Pancreas (tissue), 10 donors: ENCODE measurements around the gene ZHX3. TPM values are rescaled to one million over a fixed set of nuclear protein-coding genes. Genes with fewer than 3 reads are reported as not detected.

Source experiments
- ATAC-seq, 4 donors: fragments of 200-7000 bp; cut with Tn5 transposase; one replicate each; pipeline versions ENCODE4 v1.8.0 to v1.9.1; 2020; ENCODE audit warnings: mild to moderate bottlenecking in 4 of 4, moderate library complexity in 4 of 4
- DNase-seq, 6 donors: peaks; one replicate each; pipeline ENCODE4 v3.0.0-alpha.2; 2020
- FAIRE-seq: peaks from 2 replicates; lab custom pipeline; 2012; peaks lifted over from hg19 to GRCh38; lab: Jason Lieb, UNC
- H3K27ac ChIP-seq, 4 donors: fragments of 200-600 bp; sonication (generic); 1 replicate in 3 of 4; 2 replicates in 1 of 4; pipeline versions ENCODE4 v1.5.0 to v1.8.0; 2020
- H3K27me3 ChIP-seq, 4 donors: fragments of 200-600 bp; one replicate each; pipeline ENCODE4 v1.8.0; 2021
- H3K36me3 ChIP-seq, 3 donors: fragments of 200-600 bp; sonication (generic) in 1 of 3; one replicate each; pipeline versions ENCODE4 v1.5.0 to v1.8.0; 2020 to 2021
- H3K4me1 ChIP-seq, 3 donors: fragments of 200-600 bp; one replicate each; pipeline ENCODE4 v1.8.0; 2021
- H3K4me3 ChIP-seq, 4 donors: fragments of 200-600 bp; sonication (generic) in 2 of 4; one replicate each; pipeline versions ENCODE4 v1.5.0 to v1.8.0; 2020 to 2021
- H3K9me3 ChIP-seq, 4 donors: fragments of 200-600 bp; one replicate each; pipeline ENCODE4 v1.8.0; 2021
- WGBS, 2 donors: extraction: QIAGEN DNeasy Blood & Tissue Kit; methylation state at CpG; one replicate each; pipeline ENCODE4 v1.1.7; 2013; 5-methylcytosine and 5-hydroxymethylcytosine counted together
- intact Hi-C, 3 donors: fragments of 100-400 bp; cut with DNase I; formaldehyde crosslinking; loops; one replicate each; pipeline versions ENCODE4 v1.11.1 to v1.14.2; 2022
- polyA plus RNA-seq, 2 donors: library from polyadenylated mRNA; stranded (reverse); fragments of 200-250 nt; gene quantifications; one replicate each; pipeline ENCODE4 v1.2.3, GENCODE V29; 2013
- total RNA-seq, 6 donors: library from RNA; stranded (reverse); fragmentation: NEBNext Ultra II Directional in 4 of 6; extraction: Animal tissue kit (Norgen Biotek cat#: 25700) in 4 of 6; gene quantifications; one replicate each; pipeline versions ENCODE4 v1.2.1 to v1.2.4, GENCODE V29; 2021 to 2023
- TF ChIP-seq, protein P1 (sequence below), 4 donors: fragments of 200-600 bp; sonication (generic) in 3 of 4; IDR thresholded peaks; one replicate each; pipeline versions ENCODE4 v1.5.0 to v1.8.0; 2021; ENCODE audit warnings: antibody characterized with exemption in 4 of 4
- donor health status: healthy with polysubstance abuse.
- donor health status: DM: no; HTN: no; CAD: no; lungs with moderate emphysema.
- donor health status: DM: no; HTN: no; CAD: no.
- donor health status: control.
- donor health status: control.
- donor health status: Bipolar disorder and iron deficiency.
- donor health status: DM: yes; HTN: yes; CAD: no.
- donor health status: DM: no; HTN: no; CAD: no.
- donor health status: DM: no; HTN: no; CAD: no.
- donor health status: DM: yes; HTN: yes; CAD: no.

The ZHX3 gene
- total and polyA plus RNA-seq, 8 donors: 7.9 to 17.3 (median 13.0) TPM

DNA sequence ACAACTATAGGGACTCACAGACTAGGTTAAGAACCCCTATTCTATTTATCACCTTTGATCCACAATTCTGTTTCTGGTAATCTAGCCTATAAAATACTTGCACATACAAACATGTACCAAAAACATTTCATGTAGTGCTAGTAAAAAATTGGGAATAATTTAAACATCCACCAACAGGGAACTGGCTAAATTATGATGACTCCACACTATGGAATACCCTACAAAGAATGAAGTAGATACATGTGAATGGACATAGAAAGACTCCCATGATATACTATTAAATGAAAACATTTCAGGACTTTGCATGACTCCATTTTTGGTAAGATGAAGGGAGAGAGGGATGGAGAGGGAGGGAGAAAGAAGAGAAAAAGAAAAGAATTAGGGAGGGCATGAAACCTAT, 58.2 kb downstream of the ZHX3 start:
- Histone ChIP-seq H3K4me3 (no peak overlapping the region), H3K36me3 (no peaks in the 10 kb centered on the region), H3K9me3 (no peaks in the 10 kb centered on the region), H3K4me1 (no peaks in the 10 kb centered on the region), H3K27ac (no peak overlapping the region), H3K27me3 (no peaks in the 10 kb centered on the region)
- TF ChIP-seq, protein P1, sequence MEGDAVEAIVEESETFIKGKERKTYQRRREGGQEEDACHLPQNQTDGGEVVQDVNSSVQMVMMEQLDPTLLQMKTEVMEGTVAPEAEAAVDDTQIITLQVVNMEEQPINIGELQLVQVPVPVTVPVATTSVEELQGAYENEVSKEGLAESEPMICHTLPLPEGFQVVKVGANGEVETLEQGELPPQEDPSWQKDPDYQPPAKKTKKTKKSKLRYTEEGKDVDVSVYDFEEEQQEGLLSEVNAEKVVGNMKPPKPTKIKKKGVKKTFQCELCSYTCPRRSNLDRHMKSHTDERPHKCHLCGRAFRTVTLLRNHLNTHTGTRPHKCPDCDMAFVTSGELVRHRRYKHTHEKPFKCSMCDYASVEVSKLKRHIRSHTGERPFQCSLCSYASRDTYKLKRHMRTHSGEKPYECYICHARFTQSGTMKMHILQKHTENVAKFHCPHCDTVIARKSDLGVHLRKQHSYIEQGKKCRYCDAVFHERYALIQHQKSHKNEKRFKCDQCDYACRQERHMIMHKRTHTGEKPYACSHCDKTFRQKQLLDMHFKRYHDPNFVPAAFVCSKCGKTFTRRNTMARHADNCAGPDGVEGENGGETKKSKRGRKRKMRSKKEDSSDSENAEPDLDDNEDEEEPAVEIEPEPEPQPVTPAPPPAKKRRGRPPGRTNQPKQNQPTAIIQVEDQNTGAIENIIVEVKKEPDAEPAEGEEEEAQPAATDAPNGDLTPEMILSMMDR (IDR thresholded peaks at IDR 0.05): no peak
- ATAC-seq (no peak), DNase-seq (no peak), FAIRE-seq (no peak)
- intact Hi-C loops: no loop called here

- H3K4me1 ChIP-seq: no peaks in the 10 kb centered on the region
- TF ChIP-seq, protein P1 (IDR thresholded peaks at IDR 0.05): no peak
- no peak for FAIRE-seq
- intact Hi-C loops: no loop called here
- no peak for ATAC-seq
- H3K36me3 ChIP-seq: no peaks in the 10 kb centered on the region
- H3K4me3 ChIP-seq: no peak overlapping the region
- H3K27ac ChIP-seq: no peak overlapping the region
- 82 to 85% methylated on average over 3 of the region's 3 CpGs for WGBS, 2 donors
- DNase-seq: no peak
- H3K9me3 ChIP-seq: no peaks in the 10 kb centered on the region
- H3K27me3 ChIP-seq: no peaks in the 10 kb centered on the region
Measured at GRCh38 chr20:41258474-41258873, 59.1 kb downstream of the ZHX3 start.

GRCh38 chr20:41256516-41256915, 61.0 kb downstream of the ZHX3 start:
- no peaks in the 10 kb centered on the region for H3K36me3 ChIP-seq
- TF ChIP-seq, protein P1 (IDR thresholded peaks at IDR 0.05): no peak
- H3K27me3 ChIP-seq: no peaks in the 10 kb centered on the region
- intact Hi-C loops: no loop called here
- no peaks in the 10 kb centered on the region for H3K9me3 ChIP-seq
- no peaks in the 10 kb centered on the region for H3K4me1 ChIP-seq
- H3K4me3 ChIP-seq: no peak overlapping the region
- WGBS, 2 donors: 96 to 99% methylated on average over 5 of the region's 5 CpGs
- DNase-seq (no peak), FAIRE-seq (no peak), ATAC-seq (no peak)
- no peak overlapping the region for H3K27ac ChIP-seq

GRCh38 chr20:41255655-41256054, 61.9 kb downstream of the ZHX3 start:
- intact Hi-C loops: no loop called here
- no peak for DNase-seq
- Histone ChIP-seq H3K4me1 (no peaks in the 10 kb centered on the region), H3K4me3 (no peak overlapping the region), H3K9me3 (no peaks in the 10 kb centered on the region), H3K27me3 (no peaks in the 10 kb centered on the region), H3K36me3 (no peaks in the 10 kb centered on the region), H3K27ac (no peak overlapping the region)
- TF ChIP-seq, protein P1 (IDR thresholded peaks at IDR 0.05): no peak
- 88 to 96% methylated on average over 1 of the region's 1 CpG for WGBS, 2 donors
- ATAC-seq: peak in 2 of 4 donors; percentile 54 to 66
- FAIRE-seq: no peak

- intact Hi-C loops: no loop called here
- TF ChIP-seq, protein P1 (IDR thresholded peaks at IDR 0.05): no peak
- Histone ChIP-seq H3K27me3 (no peaks in the 10 kb centered on the region), H3K27ac (peak overlapping the region in 2 of 4 donors; percentile 2 to 38), H3K9me3 (no peaks in the 10 kb centered on the region), H3K36me3 (no peaks in the 10 kb centered on the region), H3K4me1 (peaks cover 0 to 9% (median 9%) of the 10 kb centered on the region in 3 donors), H3K4me3 (no peak overlapping the region)
- ATAC-seq (peak; percentile 56 to 83 (median 74)), DNase-seq (peak in 1 of 6 donors; percentile 26), FAIRE-seq (no peak)
- 62 to 65% methylated on average over 9 of the region's 9 CpGs for WGBS, 2 donors
Measured at GRCh38 chr20:41249411-41250281, 67.9 kb downstream of the ZHX3 start.
